GM12872 (cell line): Measurements from ENCODE around the gene ADAMTS6.

Experiments
- TF ChIP-seq, protein P1 (sequence below): IDR thresholded peaks from 3 replicates; pipeline ENCODE4 v1.5.1; 2011; ENCODE audit warnings: low read depth, mild to moderate bottlenecking, low read length, moderate library complexity; ENCODE audit not compliant: insufficient read depth

ADAMTS6 gene

DNA sequence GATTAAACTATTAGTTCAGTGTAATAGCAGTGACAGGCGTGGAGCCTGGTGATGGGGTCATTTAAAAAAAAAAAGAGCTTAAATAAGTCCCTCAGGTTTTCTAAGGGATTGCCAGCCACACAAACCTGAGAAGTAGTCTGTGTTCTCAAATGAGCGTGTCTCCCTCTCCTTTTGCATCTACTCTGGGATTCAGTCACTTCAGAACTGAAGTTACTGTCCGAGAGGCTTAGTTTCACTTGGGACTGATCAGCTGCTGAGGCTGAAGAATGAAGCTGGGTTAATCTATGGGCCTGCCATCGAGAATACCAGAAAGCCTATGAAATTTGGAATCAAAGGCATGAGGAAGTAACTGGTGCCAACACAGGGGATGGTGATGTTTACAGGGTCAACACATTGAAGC is 310.1 kb downstream of the ADAMTS6 start:
- TF ChIP-seq, protein P1, sequence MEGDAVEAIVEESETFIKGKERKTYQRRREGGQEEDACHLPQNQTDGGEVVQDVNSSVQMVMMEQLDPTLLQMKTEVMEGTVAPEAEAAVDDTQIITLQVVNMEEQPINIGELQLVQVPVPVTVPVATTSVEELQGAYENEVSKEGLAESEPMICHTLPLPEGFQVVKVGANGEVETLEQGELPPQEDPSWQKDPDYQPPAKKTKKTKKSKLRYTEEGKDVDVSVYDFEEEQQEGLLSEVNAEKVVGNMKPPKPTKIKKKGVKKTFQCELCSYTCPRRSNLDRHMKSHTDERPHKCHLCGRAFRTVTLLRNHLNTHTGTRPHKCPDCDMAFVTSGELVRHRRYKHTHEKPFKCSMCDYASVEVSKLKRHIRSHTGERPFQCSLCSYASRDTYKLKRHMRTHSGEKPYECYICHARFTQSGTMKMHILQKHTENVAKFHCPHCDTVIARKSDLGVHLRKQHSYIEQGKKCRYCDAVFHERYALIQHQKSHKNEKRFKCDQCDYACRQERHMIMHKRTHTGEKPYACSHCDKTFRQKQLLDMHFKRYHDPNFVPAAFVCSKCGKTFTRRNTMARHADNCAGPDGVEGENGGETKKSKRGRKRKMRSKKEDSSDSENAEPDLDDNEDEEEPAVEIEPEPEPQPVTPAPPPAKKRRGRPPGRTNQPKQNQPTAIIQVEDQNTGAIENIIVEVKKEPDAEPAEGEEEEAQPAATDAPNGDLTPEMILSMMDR: no peak

DNA sequence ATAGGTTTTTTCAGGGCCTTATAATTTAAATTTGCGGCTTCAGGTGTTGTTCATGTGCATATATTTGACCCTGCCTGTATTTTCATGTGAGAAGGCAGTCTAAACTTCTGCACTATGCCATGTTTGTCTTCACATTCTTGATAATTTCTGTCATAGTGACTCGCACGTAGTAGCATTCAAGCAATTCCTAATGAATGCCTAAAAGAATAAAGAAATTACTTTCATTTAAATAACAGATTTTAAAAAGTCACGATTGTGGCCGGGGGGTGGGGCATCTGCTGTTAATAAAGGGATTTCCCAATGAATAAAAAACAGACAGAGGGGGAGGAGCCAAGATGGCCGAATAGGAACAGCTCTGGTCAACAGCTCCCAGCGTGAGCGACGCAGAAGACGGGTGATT is 318.0 kb downstream of the ADAMTS6 start:
- TF ChIP-seq, protein P1: no peak

- TF ChIP-seq, protein P1: no peak
Observed at GRCh38 chr5:65161655-65162054, 320.1 kb downstream of the ADAMTS6 start.

DNA sequence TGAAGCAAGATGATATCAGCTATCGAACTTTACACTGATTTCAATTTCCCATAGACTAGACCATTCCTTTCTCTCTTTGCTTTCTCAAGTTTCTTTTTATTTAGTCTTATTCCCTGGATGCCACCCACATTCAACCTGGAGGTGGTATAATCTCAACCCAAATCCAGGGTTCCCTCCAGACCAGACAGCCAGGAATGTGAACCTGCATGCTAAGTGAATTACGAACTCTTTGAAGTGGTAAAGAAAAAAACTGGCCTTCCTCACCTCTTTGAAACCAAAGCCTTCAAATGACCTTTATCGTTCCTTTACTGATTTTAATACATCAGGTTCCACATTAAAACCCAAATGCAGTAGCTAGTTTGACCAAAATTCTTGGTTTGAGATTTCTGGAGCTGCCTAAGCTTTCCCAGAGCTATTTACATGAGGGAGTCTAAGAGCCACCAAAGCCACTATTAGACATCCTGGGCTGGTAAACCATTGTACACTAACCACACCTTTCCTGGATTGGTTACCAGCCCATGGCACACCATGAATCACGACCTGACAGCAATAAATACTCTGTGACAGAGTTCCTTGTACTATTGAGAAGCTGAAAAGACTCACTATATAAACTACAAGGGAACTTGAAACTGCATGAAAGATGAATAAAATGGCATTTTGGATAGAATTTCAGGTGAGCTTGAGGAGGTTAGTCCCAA is 323.7 kb downstream of the ADAMTS6 start:
- TF ChIP-seq, protein P1: no peak

DNA sequence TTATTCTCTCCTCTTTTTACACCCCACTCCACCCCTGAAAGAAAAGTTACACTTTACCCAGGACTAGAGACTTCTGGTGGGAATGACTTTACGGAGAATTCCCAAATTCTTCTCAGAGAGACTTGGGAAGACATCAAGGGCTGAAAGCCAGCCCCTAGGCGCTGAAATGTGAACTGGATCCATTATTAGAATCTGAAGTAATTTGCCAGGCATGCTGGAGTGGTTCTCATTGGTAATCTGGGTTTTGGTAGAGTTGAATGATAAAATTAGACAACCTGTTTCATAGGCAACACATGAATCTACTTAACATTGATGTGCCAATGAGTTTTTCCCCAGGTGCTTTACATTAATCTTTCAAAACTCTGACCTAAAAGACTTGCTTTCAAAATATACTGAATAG is 324.8 kb downstream of the ADAMTS6 start:
- TF ChIP-seq, protein P1: no peak

DNA sequence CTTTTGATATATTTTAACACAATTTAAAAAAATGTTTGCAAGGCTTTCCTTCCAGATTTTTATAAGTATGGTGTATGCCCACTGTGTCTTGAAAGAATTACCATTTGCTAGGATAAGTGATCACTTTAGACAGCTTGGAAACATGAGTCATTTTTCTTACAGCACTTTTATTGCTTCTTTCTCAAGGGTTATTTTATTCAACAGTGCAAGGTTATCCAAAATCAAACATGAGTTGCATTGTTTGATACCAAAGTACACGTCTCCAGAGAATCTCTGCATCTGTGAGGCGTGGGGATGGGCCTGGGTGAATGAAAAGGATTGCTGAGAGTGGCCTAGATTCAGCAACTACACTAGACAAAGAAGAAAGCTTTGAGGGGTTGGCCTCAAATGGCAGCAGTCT is 329.6 kb downstream of the ADAMTS6 start:
- TF ChIP-seq, protein P1: no peak

DNA sequence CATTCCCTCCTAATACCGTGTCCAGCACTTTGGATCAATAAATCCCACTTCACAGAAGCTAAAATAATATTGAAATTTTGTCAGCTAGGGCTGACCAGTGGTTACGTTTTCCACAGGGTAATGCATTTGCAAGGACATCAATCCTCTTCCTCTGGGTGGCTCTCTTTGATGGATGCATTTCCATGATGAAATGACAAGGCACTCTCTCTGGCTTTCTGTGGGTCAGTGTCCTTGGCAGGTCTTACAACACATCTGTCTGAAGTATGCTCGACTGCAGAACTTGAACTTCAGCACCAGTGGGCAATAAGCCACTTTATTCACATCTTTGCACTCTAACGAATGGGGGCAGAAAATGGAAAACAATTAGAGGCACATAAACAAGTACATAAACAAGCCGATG is 330.1 kb downstream of the ADAMTS6 start:
- TF ChIP-seq, protein P1: no peak
